Transverse colon (tissue), 4 donors: ENCODE results near the gene SF3A2. TPM values are rescaled to one million over a fixed set of nuclear protein-coding genes. Genes with fewer than 3 reads are reported as not detected.

Experiments used
- DNase-seq: peaks from one replicate; pipeline ENCODE4 v3.0.0-alpha.2; 2019
- H3K27ac ChIP-seq, 4 donors: fragments of 200-600 bp; sonication (generic); 2 replicates each; pipeline ENCODE4 v1.5.1; 2016 to 2018; ENCODE audit warnings: inconsistent platforms in 4 of 4
- H3K27me3 ChIP-seq: fragments of 200-600 bp; sonication (generic); 2 replicates; pipeline ENCODE4 v1.5.1; 2017; ENCODE audit warnings: inconsistent platforms
- H3K36me3 ChIP-seq, 4 donors: fragments of 200-600 bp; sonication (generic); 2 replicates each; pipeline ENCODE4 v1.5.1; 2017 to 2019; ENCODE audit warnings: inconsistent platforms in 4 of 4
- H3K4me1 ChIP-seq, 4 donors: fragments of 200-600 bp; sonication (generic); 2 replicates each; pipeline ENCODE4 v1.5.1; 2017 to 2020; ENCODE audit warnings: inconsistent platforms in 4 of 4
- H3K4me3 ChIP-seq, 4 donors: fragments of 200-600 bp; sonication (generic); 1 replicate in 1 of 4; 2 replicates in 3 of 4; pipeline versions ENCODE4 v1.5.1 to v1.6.1; 2017 to 2019; ENCODE audit warnings: inconsistent platforms in 4 of 4
- H3K9me3 ChIP-seq, 2 donors: fragments of 200-600 bp; sonication (generic); 2 replicates each; pipeline ENCODE4 v1.5.1; 2017 to 2019; ENCODE audit warnings: inconsistent platforms in 2 of 2
- EP300 ChIP-seq: sonication (generic); formaldehyde crosslinking; IDR thresholded peaks from one replicate; pipeline ENCODE4 v1.6.1; 2017; ENCODE audit warnings: antibody characterized with exemption, low read depth
- POLR2A ChIP-seq: fragments of 450-650 bp; IDR thresholded peaks from one replicate; pipeline ENCODE4 v1.6.1; 2016; ENCODE audit warnings: antibody characterized with exemption, mild to moderate bottlenecking, moderate library complexity
- POLR2AphosphoS5 ChIP-seq, 3 donors: sonication (generic); formaldehyde crosslinking; IDR thresholded peaks; one replicate each; pipeline ENCODE4 v1.6.1; 2016; ENCODE audit warnings: antibody characterized with exemption in 3 of 3
- WGBS, 2 donors: methylation state at CpG; one replicate each; pipeline ENCODE4 v1.1.5; 2018; ENCODE audit warnings: low coverage in 1 of 2; 5-methylcytosine and 5-hydroxymethylcytosine counted together
- in situ Hi-C, 4 donors: fragments of 200-750 bp; cut with MboI; loops; one replicate each; pipeline versions ENCODE4 v1.15.0 to v1.15.1; 2017; ENCODE audit warnings: low sequenced_read_pairs in 3 of 4, low pct_ligation_motif_present in 1 of 4, low pct_unique_long_range_greater_than_20kb in 1 of 4
- intact Hi-C: fragments of 100-400 bp; cut with DNase I; formaldehyde crosslinking; loops from one replicate; pipeline ENCODE4 v1.15.1; 2023; ENCODE audit warnings: low total_unique reads
- total RNA-seq, 4 donors: library from RNA; depleted of rRNA; stranded (reverse); fragments of >200 nt; gene quantifications; one replicate each; pipeline ENCODE4 v1.1.0, GENCODE V29; 2016
- TF ChIP-seq, protein P1 (sequence below), 5 experiments: fragments of 200-600 bp in 3 of 5; fragments of 450-650 bp in 2 of 5; sonication (generic) in 3 of 5; IDR thresholded peaks; 1 replicate in 2 of 5; 2 replicates in 3 of 5; pipeline ENCODE4 v1.5.1; 2016 to 2017; ENCODE audit warnings: antibody characterized with exemption in 5 of 5, inconsistent platforms in 3 of 5, mild to moderate bottlenecking in 2 of 5, moderate library complexity in 1 of 5

Gene SF3A2
- total RNA-seq, 4 donors from 2014 or later: 35.8 to 54.6 (median 41.6) TPM

GRCh38 chr19:2270157-2270422 is 33.5 kb downstream of the SF3A2 start:
- Histone ChIP-seq H3K36me3 (peaks cover 0 to 12% (median 5%) of the 10 kb centered on the region in 4 donors), H3K4me3 (peak overlapping the region; percentile 92 to 100 (median 96)), H3K9me3 (no peaks in the 10 kb centered on the region), H3K4me1 (peaks cover 38 to 60% (median 53%) of the 10 kb centered on the region in 4 donors), H3K27ac (peak overlapping the region; percentile 97 to 99 (median 99)), H3K27me3 (no peaks in the 10 kb centered on the region)
- no peak for TF ChIP-seq POLR2AphosphoS5 (IDR thresholded peaks at IDR 0.05)
- TF ChIP-seq POLR2A: no peak
- TF ChIP-seq, protein P1, sequence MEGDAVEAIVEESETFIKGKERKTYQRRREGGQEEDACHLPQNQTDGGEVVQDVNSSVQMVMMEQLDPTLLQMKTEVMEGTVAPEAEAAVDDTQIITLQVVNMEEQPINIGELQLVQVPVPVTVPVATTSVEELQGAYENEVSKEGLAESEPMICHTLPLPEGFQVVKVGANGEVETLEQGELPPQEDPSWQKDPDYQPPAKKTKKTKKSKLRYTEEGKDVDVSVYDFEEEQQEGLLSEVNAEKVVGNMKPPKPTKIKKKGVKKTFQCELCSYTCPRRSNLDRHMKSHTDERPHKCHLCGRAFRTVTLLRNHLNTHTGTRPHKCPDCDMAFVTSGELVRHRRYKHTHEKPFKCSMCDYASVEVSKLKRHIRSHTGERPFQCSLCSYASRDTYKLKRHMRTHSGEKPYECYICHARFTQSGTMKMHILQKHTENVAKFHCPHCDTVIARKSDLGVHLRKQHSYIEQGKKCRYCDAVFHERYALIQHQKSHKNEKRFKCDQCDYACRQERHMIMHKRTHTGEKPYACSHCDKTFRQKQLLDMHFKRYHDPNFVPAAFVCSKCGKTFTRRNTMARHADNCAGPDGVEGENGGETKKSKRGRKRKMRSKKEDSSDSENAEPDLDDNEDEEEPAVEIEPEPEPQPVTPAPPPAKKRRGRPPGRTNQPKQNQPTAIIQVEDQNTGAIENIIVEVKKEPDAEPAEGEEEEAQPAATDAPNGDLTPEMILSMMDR (IDR thresholded peaks at IDR 0.05): no peak
- TF ChIP-seq EP300: no peak
- DNase-seq: peak; percentile 54
- intact Hi-C loops (loop anchor here (5.0 kb wide), 1 partner anchor 108 kb away; the partner anchor contains the start of gene DOT1L), in situ Hi-C loops (loop anchor here in 1 of 4 donors (25.0 kb wide), 1 partner anchor 108 kb away; the partner anchor contains the start of genes AP3D1 and DOT1L)
- 1% methylated on average over 18 of the region's 30 CpGs; no CpG with 5 or more reads in 1 of the 2 donors for WGBS, 2 donors

- in situ Hi-C loops: loop anchor here in 1 of 4 donors (25.0 kb wide), 1 partner anchor 108 kb away; the partner anchor contains the start of genes AP3D1 and DOT1L
- H3K4me1 ChIP-seq: peaks cover 43 to 66% (median 58%) of the 10 kb centered on the region in 4 donors
- WGBS, 2 donors: 0% methylated on average over 32 of the region's 88 CpGs; no CpG with 5 or more reads in 1 of the 2 donors
- no peaks in the 10 kb centered on the region for H3K9me3 ChIP-seq
- no peaks in the 10 kb centered on the region for H3K27me3 ChIP-seq
- DNase-seq: peak; percentile 83
- peaks cover 0 to 12% (median 5%) of the 10 kb centered on the region in 4 donors for H3K36me3 ChIP-seq
- peak overlapping the region; percentile 97 to 99 (median 99) for H3K27ac ChIP-seq
- peak overlapping the region; percentile 92 to 100 (median 96) for H3K4me3 ChIP-seq
- TF ChIP-seq POLR2A (peak; percentile 81), EP300 (no peak), POLR2AphosphoS5 (IDR thresholded peaks at IDR 0.05) (peak; percentile 77 to 93 (median 89))
- TF ChIP-seq, protein P1 (IDR thresholded peaks at IDR 0.05): no peak
- intact Hi-C loops: loop anchor here (5.0 kb wide), 1 partner anchor 108 kb away; the partner anchor contains the start of gene DOT1L
Measured at GRCh38 chr19:2270423-2271233, 34.0 kb downstream of the SF3A2 start.

DNA sequence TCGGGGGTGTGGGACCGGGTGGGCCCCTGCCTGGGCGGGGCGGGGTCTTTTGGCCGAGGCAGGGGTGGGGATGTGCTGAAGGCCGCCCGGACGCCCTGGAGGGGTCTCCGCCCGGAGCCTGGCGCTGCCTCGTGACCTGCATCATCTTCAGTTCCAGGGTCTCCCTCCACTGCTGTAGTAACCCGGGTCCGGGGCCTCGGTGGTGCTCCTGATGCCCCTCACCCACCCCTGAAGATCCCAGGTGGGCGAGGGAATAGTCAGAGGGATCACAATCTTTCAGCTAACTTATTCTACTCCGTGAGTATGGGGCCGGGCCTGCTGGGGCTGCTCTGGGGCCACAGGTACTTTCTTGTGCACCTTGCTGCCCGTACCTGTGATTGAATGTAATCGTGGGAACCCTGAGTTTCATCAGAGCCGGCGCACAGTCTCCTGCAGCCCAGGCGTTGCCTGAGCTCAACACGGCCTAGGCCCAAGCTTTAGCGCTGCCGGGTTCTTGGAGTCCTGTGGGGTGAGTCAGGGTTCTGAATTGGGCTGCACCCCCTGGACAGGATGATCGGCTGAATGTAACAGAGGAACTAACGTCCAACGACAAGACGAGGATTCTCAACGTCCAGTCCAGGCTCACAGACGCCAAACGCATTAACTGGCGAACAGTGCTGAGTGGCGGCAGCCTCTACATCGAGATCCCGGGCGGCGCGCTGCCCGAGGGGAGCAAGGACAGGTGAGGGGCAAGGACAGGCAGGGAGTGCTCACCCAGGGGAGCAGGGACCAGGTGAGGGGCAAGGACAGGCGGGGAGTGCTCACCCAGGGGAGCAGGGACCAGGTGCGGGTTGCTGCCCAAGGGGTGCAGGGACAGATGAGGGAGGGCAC is 34.8 kb downstream of the SF3A2 start:
- TF ChIP-seq POLR2AphosphoS5 (IDR thresholded peaks at IDR 0.05): peak in 1 of 3 donors; percentile 46
- TF ChIP-seq EP300: no peak
- TF ChIP-seq, protein P1 (IDR thresholded peaks at IDR 0.05): no peak
- TF ChIP-seq POLR2A: no peak
- Histone ChIP-seq H3K27me3 (no peaks in the 10 kb centered on the region), H3K4me1 (peaks cover 45 to 71% (median 63%) of the 10 kb centered on the region in 4 donors), H3K36me3 (peaks cover 0 to 12% (median 5%) of the 10 kb centered on the region in 4 donors), H3K4me3 (peak overlapping the region; percentile 92 to 100 (median 96)), H3K27ac (peak overlapping the region; percentile 97 to 99 (median 99)), H3K9me3 (no peaks in the 10 kb centered on the region)
- 30 to 66% methylated on average over 8 to 38 of the region's 43 CpGs for WGBS, 2 donors
- in situ Hi-C loops: loop anchor here in 1 of 4 donors (25.0 kb wide), 1 partner anchor 109 kb away; the partner anchor contains the start of genes AP3D1 and DOT1L
- DNase-seq: peak; percentile 37
- intact Hi-C loops: loop anchor here (2.0 to 5.0 kb wide), 2 partner anchors 35 to 109 kb away; partner anchors contain the start of genes DOT1L, PLEKHJ1 and SF3A2
